ENCODE data around the gene DCDC2.
A peak's percentile ranks its signal among the peaks of the same experiment; 100 is the strongest.
"Not testable (repeated sequence)": the region's sequence is repeated elsewhere in the genome, so short reads cannot be mapped to it uniquely, and the experiment has no call there.

Gene DCDC2

DNA sequence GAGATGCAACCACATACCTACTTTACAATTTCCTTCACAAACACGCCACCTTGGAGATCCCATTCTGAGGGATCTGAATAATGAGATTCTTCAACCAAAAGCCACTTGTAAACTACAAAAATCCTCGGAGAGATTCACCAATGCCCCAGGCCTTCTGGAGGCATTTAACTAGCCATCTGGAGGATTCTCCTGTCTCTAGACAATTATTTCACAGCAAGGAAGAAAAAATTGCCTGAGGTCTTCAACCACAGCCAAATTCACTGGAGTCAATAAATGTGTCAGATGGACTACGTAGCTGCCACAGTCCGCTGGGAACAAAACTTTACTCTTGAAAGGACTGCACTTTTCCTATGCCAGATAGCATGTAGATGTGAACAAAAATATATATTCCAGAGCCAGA, 19.0 kb upstream of the DCDC2 start:
- no peak overlapping the region for H3K4me3 ChIP-seq (ENCODE audit: control insufficient read depth, low read depth, low read length)
- no peak for DNase-seq (ENCODE audit: low read depth)
- TF ChIP-seq CTCF (conservative IDR thresholded peaks at IDR 0.05; ENCODE audit: control insufficient read depth, insufficient read depth, low read depth, low read length), result no peak

DNA sequence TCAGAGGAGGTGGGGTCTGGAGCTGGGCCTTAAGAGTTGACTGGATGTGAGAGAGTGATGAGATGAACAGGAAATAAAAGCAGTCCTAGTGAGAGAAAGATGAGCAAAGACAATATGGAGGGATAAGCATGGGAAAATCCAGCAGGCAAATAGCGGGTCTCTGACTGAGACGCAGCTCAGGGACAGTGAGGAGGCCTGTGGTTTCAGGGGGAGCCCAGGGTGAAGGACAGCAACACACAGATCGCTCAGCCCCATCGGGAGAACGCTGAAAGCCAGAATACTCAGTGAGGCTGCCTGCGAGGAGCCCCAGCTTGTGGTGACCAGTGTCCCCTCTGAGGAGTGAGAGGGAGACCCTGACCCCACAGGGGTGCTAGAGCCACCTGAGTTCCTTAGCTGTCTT, 16.8 kb upstream of the DCDC2 start:
- no peak for DNase-seq (ENCODE audit: low read depth)
- no peak for TF ChIP-seq CTCF (conservative IDR thresholded peaks at IDR 0.05; ENCODE audit: control insufficient read depth, insufficient read depth, low read depth, low read length)
- no peak overlapping the region for H3K4me3 ChIP-seq (ENCODE audit: control insufficient read depth, low read depth, low read length)

DNA sequence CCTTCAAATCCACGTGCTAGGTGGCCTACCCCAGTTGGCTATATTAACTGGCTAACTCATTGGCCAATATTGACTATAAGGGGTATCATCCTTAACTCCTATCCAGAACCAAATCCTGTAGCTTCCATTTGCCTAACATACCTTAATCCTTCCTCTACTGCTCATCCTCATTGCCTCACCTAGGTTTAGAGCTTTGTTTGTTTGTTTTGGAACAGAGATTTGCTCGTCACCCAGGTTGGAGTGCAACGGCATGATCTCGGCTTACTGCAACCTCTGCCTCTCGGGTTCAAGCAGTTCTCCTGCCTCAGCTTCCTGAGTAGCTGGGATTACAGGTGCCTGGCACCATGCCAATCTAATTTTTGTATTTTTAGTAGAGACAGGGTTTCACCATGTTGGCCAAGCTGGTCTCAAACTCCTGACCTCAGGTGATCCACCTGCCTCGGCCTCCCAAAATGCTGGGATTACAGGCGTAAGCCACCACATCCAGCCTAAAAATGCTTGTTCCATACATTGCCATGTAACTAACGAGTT, 7.3 kb upstream of the DCDC2 start:
- not testable (repeated sequence) for DNase-seq (ENCODE audit: low read depth); H3K4me3 ChIP-seq (ENCODE audit: control insufficient read depth, low read depth, low read length)

DNA sequence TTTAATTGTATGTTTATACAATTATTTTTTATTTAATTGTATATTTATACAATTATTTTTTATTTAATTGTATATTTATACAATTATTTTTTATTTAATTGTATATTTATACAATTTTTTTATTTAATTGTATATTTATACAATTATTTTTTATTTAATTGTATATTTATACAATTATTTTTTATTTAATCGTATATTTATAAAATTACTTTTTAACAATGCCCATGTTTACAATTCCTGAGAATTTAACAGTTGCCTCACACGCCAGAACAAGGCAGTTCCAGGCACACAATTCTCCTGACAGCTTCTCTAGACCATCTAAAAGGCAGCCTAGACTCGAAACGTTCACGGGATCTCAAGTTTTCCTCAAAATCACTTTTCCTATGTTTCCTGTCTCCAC, 4.5 kb upstream of the DCDC2 start:
- not testable (repeated sequence) for H3K4me3 ChIP-seq (ENCODE audit: control insufficient read depth, low read depth, low read length); DNase-seq (ENCODE audit: low read depth)

- DNase-seq (ENCODE audit: low read depth), result peak; percentile 54
- TF ChIP-seq CTCF (conservative IDR thresholded peaks at IDR 0.05; ENCODE audit: control insufficient read depth, insufficient read depth, low read depth, low read length), result peak; percentile 82
- H3K4me3 ChIP-seq (ENCODE audit: control insufficient read depth, low read depth, low read length), result peak overlapping the region; percentile 41
Observed at GRCh38 chr6:24359640-24360454, 2.0 kb upstream of the DCDC2 start.

GRCh38 chr6:24358219-24358821, 461 bp upstream of the DCDC2 start:
- TF ChIP-seq CTCF (conservative IDR thresholded peaks at IDR 0.05; ENCODE audit: control insufficient read depth, insufficient read depth, low read depth, low read length), result no peak
- DNase-seq (ENCODE audit: low read depth), result no peak
- no peak overlapping the region for H3K4me3 ChIP-seq (ENCODE audit: control insufficient read depth, low read depth, low read length)

DNA sequence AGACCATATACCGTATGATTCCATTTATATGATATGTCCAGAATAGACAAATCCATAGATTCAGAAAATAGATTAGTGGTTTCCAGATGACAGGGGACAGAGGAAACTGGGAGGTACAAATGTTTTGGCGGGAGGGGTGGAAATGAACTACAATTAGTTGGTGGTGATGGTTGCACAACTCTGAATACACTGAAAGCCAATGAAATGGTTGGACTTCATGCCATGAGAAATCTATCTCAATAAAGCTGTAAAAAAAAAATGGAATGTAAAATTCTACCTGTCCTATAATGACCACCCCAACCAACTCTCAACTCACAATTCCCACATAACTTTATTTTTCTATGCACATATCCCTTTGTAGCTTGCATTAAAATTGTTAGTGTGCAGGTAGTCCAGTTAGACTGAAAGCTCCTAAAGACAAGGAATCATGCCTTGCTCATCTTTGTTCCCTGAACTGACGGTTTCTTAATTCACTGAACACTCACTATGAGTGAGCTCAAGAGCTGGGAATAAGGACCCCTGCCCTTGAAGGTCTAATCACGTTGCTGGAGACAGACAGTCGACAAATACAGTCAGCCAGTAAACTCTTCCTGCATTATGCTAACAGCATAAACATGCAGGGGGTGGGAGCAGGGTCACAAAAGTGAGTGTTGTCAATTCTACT, 1.4 kb downstream of the DCDC2 start:
- no peak overlapping the region for H3K4me3 ChIP-seq (ENCODE audit: control insufficient read depth, low read depth, low read length)
- DNase-seq (ENCODE audit: low read depth), result no peak
- TF ChIP-seq CTCF (conservative IDR thresholded peaks at IDR 0.05; ENCODE audit: control insufficient read depth, insufficient read depth, low read depth, low read length), result no peak
